Measurements from ENCODE around the gene AGO3. TPM values are rescaled to one million over a fixed set of nuclear protein-coding genes. Genes with fewer than 3 reads are reported as not detected.

AGO3 gene
- total and polyA plus RNA-seq, 2 experiments from 2014 or later, result 19.2 to 27.3 TPM

DNA sequence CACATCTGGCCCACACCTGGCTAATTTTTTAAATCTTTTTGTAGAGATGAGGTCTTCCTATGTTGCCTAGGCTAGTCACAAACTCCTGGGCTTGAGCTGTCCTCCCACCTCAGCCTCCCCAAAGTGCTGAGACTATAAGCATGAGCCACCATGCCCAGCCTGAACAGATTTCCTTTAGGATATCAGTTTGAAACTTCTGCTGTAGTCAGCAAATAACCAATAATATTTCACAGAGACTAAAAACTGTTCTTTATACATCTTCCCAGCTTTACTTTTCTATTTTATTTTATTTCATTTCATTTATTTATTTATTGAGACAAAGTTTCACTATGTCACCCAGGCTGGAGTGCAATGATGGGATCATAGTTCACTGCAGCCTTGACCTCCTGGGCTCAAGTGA is 123.1 kb downstream of the AGO3 start:
- DNase-seq (ENCODE audit: low spot score), result no peak
- Mint-ChIP-seq H3K9me3 (no peaks in the 10 kb centered on the region), H3K36me3 (ENCODE audit: low read depth) (no peaks in the 10 kb centered on the region), H3K4me1 (no peaks in the 10 kb centered on the region), H3K27ac (no peak overlapping the region), H3K4me3 (no peak overlapping the region), H3K27me3 (ENCODE audit: insufficient read depth, low read depth, poor library complexity) (no peaks in the 10 kb centered on the region)
- Histone ChIP-seq H3K27ac (ENCODE audit: low read depth) (no peak overlapping the region), H3K9me2 (ENCODE audit: insufficient read depth) (no peaks in the 10 kb centered on the region), H3K27me3 (ENCODE audit: insufficient read depth) (no peaks in the 10 kb centered on the region), H4K20me1 (replicated peaks; ENCODE audit: insufficient read depth) (no peaks in the 10 kb centered on the region; the same call in 1 of the 2 replicates), H3F3A (replicated peaks; ENCODE audit: low read depth) (no peaks in the 10 kb centered on the region), H3K79me2 (replicated peaks; ENCODE audit: insufficient read depth) (no peaks in the 10 kb centered on the region), H2AFZ (no peak overlapping the region), H3K4me1 (ENCODE audit: insufficient read depth) (no peaks in the 10 kb centered on the region), H3K36me3 (ENCODE audit: insufficient read depth) (no peaks in the 10 kb centered on the region), H3K4me2 (no peak overlapping the region), H3K4me3 (no peak overlapping the region)
- no peak for TF ChIP-seq EZH2 (IDR thresholded peaks at IDR 0.05; ENCODE audit: low read depth, unreplicated experiment)
- TF ChIP-seq JUNB (IDR thresholded peaks at IDR 0.05; ENCODE audit: unreplicated experiment), result no peak
- TF ChIP-seq STAT1 (IDR thresholded peaks at IDR 0.05; ENCODE audit: unreplicated experiment), result no peak
- TF ChIP-seq POLR2AphosphoS5 (IDR thresholded peaks at IDR 0.05; ENCODE audit: low read depth), result no peak
- TF ChIP-seq, protein P1, sequence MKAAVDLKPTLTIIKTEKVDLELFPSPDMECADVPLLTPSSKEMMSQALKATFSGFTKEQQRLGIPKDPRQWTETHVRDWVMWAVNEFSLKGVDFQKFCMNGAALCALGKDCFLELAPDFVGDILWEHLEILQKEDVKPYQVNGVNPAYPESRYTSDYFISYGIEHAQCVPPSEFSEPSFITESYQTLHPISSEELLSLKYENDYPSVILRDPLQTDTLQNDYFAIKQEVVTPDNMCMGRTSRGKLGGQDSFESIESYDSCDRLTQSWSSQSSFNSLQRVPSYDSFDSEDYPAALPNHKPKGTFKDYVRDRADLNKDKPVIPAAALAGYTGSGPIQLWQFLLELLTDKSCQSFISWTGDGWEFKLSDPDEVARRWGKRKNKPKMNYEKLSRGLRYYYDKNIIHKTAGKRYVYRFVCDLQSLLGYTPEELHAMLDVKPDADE (IDR thresholded peaks at IDR 0.05), result no peak
- TF ChIP-seq, protein P2, sequence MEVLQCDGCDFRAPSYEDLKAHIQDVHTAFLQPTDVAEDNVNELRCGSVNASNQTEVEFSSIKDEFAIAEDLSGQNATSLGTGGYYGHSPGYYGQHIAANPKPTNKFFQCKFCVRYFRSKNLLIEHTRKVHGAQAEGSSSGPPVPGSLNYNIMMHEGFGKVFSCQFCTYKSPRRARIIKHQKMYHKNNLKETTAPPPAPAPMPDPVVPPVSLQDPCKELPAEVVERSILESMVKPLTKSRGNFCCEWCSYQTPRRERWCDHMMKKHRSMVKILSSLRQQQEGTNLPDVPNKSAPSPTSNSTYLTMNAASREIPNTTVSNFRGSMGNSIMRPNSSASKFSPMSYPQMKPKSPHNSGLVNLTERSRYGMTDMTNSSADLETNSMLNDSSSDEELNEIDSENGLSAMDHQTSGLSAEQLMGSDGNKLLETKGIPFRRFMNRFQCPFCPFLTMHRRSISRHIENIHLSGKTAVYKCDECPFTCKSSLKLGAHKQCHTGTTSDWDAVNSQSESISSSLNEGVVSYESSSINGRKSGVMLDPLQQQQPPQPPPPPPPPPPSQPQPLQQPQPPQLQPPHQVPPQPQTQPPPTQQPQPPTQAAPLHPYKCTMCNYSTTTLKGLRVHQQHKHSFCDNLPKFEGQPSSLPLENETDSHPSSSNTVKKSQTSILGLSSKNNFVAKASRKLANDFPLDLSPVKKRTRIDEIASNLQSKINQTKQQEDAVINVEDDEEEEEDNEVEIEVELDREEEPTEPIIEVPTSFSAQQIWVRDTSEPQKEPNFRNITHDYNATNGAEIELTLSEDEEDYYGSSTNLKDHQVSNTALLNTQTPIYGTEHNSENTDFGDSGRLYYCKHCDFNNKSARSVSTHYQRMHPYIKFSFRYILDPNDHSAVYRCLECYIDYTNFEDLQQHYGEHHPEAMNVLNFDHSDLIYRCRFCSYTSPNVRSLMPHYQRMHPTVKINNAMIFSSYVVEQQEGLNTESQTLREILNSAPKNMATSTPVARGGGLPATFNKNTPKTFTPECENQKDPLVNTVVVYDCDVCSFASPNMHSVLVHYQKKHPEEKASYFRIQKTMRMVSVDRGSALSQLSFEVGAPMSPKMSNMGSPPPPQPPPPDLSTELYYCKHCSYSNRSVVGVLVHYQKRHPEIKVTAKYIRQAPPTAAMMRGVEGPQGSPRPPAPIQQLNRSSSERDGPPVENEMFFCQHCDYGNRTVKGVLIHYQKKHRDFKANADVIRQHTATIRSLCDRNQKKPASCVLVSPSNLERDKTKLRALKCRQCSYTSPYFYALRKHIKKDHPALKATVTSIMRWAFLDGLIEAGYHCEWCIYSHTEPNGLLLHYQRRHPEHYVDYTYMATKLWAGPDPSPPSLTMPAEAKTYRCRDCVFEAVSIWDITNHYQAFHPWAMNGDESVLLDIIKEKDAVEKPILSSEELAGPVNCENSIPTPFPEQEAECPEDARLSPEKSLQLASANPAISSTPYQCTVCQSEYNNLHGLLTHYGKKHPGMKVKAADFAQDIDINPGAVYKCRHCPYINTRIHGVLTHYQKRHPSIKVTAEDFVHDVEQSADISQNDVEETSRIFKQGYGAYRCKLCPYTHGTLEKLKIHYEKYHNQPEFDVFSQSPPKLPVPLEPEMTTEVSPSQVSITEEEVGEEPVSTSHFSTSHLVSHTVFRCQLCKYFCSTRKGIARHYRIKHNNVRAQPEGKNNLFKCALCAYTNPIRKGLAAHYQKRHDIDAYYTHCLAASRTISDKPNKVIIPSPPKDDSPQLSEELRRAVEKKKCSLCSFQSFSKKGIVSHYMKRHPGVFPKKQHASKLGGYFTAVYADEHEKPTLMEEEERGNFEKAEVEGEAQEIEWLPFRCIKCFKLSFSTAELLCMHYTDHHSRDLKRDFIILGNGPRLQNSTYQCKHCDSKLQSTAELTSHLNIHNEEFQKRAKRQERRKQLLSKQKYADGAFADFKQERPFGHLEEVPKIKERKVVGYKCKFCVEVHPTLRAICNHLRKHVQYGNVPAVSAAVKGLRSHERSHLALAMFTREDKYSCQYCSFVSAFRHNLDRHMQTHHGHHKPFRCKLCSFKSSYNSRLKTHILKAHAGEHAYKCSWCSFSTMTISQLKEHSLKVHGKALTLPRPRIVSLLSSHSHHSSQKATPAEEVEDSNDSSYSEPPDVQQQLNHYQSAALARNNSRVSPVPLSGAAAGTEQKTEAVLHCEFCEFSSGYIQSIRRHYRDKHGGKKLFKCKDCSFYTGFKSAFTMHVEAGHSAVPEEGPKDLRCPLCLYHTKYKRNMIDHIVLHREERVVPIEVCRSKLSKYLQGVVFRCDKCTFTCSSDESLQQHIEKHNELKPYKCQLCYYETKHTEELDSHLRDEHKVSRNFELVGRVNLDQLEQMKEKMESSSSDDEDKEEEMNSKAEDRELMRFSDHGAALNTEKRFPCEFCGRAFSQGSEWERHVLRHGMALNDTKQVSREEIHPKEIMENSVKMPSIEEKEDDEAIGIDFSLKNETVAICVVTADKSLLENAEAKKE (CRISPR knock-in tag; IDR thresholded peaks at IDR 0.05), result no peak
- no peak for ATAC-seq
